Activated B cell treated with CpG ODN at 0.5 μM for 24 hours (primary cell): ENCODE measurements around the gene ADAT1. TPM values are rescaled to one million over a fixed set of nuclear protein-coding genes. Genes with fewer than 3 reads are reported as not detected.

ENCODE experiments used
- ATAC-seq: fragments of 200-7000 bp; cut with Tn5 transposase; one replicate; pipeline ENCODE4 v1.10.0; 2021; ENCODE audit warnings: low read depth, mild to moderate bottlenecking, moderate library complexity
- CTCF ChIA-PET: fragments of 350-600 bp; sonication (Branson Sonifier 250); formaldehyde crosslinking; loops from one replicate; lab custom pipeline; 2021; ENCODE audit warnings: antibody characterized with exemption; lab: Charles Lee
- POLR2A ChIA-PET: fragments of 350-600 bp; sonication (Branson Sonifier 250); formaldehyde crosslinking; loops from one replicate; lab custom pipeline; 2021; ENCODE audit warnings: antibody characterized with exemption; lab: Charles Lee
- DNase-seq: peaks from one replicate; pipeline ENCODE4 v3.0.0; 2022
- H3K27ac Mint-ChIP-seq: one replicate; pipeline ENCODE4 v1.8.0; 2020; ENCODE audit warnings: mixed read lengths
- H3K27me3 Mint-ChIP-seq: one replicate; pipeline ENCODE4 v1.8.0; 2021; ENCODE audit warnings: mixed read lengths
- H3K36me3 Mint-ChIP-seq: one replicate; pipeline ENCODE4 v1.8.0; 2021; ENCODE audit warnings: low read depth, mixed read lengths
- H3K4me1 Mint-ChIP-seq: one replicate; pipeline ENCODE4 v1.8.0; 2021; ENCODE audit warnings: mixed read lengths
- H3K4me3 Mint-ChIP-seq: one replicate; pipeline ENCODE4 v1.8.0; 2020; ENCODE audit warnings: mild to moderate bottlenecking, mixed read lengths
- H3K9me3 Mint-ChIP-seq: one replicate; pipeline ENCODE4 v1.8.0; 2020; ENCODE audit warnings: mixed read lengths
- intact Hi-C: fragments of 100-400 bp; cut with micrococcal nuclease; formaldehyde crosslinking; loops from one replicate; pipeline ENCODE4 v1.15.1; 2024
- total RNA-seq: library from RNA; stranded (reverse); gene quantifications from 2 replicates; pipeline ENCODE4 v1.2.3, GENCODE V29; 2022
- TF ChIP-seq, protein P1 (sequence below): fragments of 200-600 bp; IDR thresholded peaks from one replicate; pipeline ENCODE4 v1.8.0; 2022; ENCODE audit warnings: antibody characterized with exemption, mild to moderate bottlenecking

The ADAT1 gene
- total RNA-seq, 1 donor from 2014 or later = 57.2 TPM

DNA sequence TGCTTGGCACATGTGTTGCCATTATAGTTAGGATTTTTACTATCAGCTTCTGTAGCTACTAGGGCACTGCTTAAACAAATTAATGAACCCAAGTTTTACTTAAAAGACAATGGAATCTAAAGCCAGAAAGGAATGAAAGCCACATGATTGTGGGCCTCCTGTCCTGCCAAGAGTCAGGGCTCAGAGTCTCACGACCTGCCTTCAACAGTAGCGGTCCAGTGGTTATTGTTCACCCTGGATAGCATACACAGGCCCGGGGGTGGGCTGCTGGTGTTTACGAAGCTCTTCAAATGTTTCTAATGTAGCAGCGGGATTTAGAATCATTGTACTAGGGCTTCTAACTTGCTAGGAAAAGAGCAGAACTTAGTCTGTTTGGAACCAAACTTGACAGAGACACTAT, 49.1 kb downstream of the ADAT1 start:
- POLR2A ChIA-PET = interaction anchor here (0.6 kb wide), 1 partner anchor 22 kb away, joined by 3 read pairs; no protein-coding TSS in a partner anchor
- TF ChIP-seq, protein P1, sequence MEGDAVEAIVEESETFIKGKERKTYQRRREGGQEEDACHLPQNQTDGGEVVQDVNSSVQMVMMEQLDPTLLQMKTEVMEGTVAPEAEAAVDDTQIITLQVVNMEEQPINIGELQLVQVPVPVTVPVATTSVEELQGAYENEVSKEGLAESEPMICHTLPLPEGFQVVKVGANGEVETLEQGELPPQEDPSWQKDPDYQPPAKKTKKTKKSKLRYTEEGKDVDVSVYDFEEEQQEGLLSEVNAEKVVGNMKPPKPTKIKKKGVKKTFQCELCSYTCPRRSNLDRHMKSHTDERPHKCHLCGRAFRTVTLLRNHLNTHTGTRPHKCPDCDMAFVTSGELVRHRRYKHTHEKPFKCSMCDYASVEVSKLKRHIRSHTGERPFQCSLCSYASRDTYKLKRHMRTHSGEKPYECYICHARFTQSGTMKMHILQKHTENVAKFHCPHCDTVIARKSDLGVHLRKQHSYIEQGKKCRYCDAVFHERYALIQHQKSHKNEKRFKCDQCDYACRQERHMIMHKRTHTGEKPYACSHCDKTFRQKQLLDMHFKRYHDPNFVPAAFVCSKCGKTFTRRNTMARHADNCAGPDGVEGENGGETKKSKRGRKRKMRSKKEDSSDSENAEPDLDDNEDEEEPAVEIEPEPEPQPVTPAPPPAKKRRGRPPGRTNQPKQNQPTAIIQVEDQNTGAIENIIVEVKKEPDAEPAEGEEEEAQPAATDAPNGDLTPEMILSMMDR = no peak
- H3K4me3 Mint-ChIP-seq = no peak overlapping the region
- H3K27ac Mint-ChIP-seq = no peak overlapping the region
- CTCF ChIA-PET = no interaction called here
- H3K27me3 Mint-ChIP-seq = no peaks in the 10 kb centered on the region
- peaks cover 83% of the 10 kb centered on the region for H3K36me3 Mint-ChIP-seq
- intact Hi-C loops = no loop called here
- H3K4me1 Mint-ChIP-seq = peaks cover 61% of the 10 kb centered on the region
- DNase-seq (no peak), ATAC-seq (no peak)
- no peaks in the 10 kb centered on the region for H3K9me3 Mint-ChIP-seq

DNA sequence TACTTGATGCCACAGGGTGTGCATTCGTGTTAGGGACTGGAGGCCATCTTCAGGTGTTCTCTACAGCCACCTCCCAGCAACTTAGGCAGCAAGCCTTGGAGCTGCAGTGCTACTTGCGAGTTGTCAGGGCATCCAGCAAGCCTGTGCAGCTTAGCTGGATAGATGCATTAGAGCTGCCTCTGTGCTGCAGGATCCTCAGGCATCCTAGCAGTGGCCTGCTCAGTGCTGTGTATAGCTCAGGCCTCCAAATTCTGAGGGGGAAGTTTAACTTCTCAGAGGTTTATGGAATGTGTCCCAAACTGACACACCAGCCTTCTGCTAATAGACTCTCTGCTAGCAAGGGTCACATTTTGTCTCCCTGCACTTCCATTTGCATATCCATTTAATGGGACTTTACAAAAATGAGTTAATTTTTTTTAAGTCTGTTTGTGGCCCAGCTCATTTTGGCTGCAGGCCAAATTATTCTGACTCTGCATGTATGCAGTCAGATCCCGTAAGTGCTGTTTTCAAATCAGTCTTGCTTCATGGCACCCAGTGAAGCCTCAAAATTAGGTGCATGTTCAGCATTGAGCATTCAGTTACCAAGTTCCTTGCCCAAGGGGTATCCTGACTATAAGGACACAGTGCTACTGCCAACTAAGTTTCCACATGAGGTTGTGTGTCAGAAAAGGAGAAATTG, 50.1 kb downstream of the ADAT1 start:
- Mint-ChIP-seq H3K4me1 (peaks cover 63% of the 10 kb centered on the region), H3K9me3 (no peaks in the 10 kb centered on the region), H3K4me3 (no peak overlapping the region), H3K27ac (peak overlapping the region; percentile 61), H3K27me3 (no peaks in the 10 kb centered on the region), H3K36me3 (peaks cover 84% of the 10 kb centered on the region)
- CTCF ChIA-PET = no interaction called here
- DNase-seq (no peak), ATAC-seq (no peak)
- POLR2A ChIA-PET = interaction anchor here (0.7 kb wide), 1 partner anchor 11 kb away, joined by 4 read pairs; no protein-coding TSS in a partner anchor
- intact Hi-C loops = no loop called here
- TF ChIP-seq, protein P1 = no peak

DNA sequence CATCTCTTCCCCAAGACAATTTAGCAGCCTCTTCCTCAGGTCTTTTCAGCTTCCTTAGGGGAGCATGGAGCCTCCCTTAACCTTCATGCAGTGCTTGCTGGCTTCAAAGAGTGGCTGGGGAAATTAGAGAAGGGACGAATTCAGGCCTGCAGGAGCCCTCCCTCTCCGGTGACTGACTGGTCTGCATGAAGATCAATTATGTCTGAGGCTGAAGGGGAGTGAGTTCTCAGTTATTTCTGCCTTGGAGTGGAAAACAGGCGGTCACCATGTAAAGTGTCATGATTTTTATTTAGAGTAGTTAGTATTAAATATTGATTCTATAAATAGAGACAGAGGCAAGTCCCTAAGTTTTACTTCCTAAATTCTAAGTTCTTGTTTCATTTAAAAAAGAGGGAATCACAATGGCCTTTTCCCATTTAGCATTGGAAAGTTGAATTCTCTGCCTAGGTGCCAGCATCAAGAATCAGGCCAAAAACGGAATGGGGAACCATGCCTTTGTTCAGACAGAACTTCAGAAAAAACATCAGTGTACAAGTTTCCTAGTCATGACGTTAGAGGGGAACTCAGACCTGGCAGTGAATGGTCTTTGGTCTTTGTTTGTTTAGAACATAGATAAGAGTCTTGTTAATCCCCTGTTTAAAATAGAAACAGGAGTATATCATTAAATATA, 52.5 kb downstream of the ADAT1 start:
- intact Hi-C loops = loop anchor here (1.0 to 2.0 kb wide), 3 partner anchors 14 to 53 kb away; partner anchors contain the start of genes ADAT1 and TMEM231
- H3K4me1 Mint-ChIP-seq = peaks cover 70% of the 10 kb centered on the region
- no peaks in the 10 kb centered on the region for H3K9me3 Mint-ChIP-seq
- H3K36me3 Mint-ChIP-seq = peaks cover 71% of the 10 kb centered on the region
- no peaks in the 10 kb centered on the region for H3K27me3 Mint-ChIP-seq
- ATAC-seq (peak; percentile 23), DNase-seq (no peak)
- H3K27ac Mint-ChIP-seq = peak overlapping the region; percentile 84
- ChIA-PET POLR2A (interaction anchor here (8.2 kb wide), 1 partner anchor 78 kb away, joined by 67 read pairs; the partner anchor contains the start of genes KARS1 and TERF2IP), CTCF (interaction anchor here (1.0 kb wide), 1 partner anchor 194 kb away, joined by 4 read pairs; no protein-coding TSS in a partner anchor)
- TF ChIP-seq, protein P1 = no peak
- H3K4me3 Mint-ChIP-seq = peak overlapping the region; percentile 48

DNA sequence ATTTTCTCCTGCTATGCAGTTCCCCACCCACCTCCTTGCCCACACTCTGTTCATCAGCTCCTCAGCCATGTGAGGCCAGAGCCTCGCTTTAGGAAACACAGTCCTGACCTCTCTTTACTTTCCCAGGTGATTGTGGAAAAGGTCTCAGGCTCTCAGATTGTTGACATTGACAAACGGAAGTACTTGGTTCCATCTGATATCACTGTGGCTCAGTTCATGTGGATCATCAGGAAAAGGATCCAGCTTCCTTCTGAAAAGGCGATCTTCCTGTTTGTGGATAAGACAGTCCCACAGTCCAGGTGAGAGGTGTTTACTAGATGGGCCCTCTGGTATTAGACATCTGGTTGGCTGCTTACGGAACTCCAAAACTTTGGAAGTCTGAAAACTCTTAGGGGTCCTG, 55.2 kb downstream of the ADAT1 start:
- Mint-ChIP-seq H3K27ac (no peak overlapping the region), H3K27me3 (no peaks in the 10 kb centered on the region), H3K9me3 (no peaks in the 10 kb centered on the region), H3K4me3 (peak overlapping the region; percentile 100), H3K36me3 (peaks cover 47% of the 10 kb centered on the region), H3K4me1 (peaks cover 71% of the 10 kb centered on the region)
- ChIA-PET POLR2A (interaction anchor here (0.6 to 8.2 kb wide), 3 partner anchors 9 to 80 kb away, joined by 3 to 67 read pairs (median 28); partner anchors contain the start of genes ADAT1, KARS1 and TERF2IP), CTCF (no interaction called here)
- ATAC-seq (no peak), DNase-seq (no peak)
- TF ChIP-seq, protein P1 = no peak
- intact Hi-C loops = loop anchor here (5.0 kb wide), 2 partner anchors 186 to 1644 kb away; no protein-coding TSS in a partner anchor
